ENCODE data around the gene TPPP. TPM values are rescaled to one million over a fixed set of nuclear protein-coding genes. Genes with fewer than 3 reads are reported as not detected.

TPPP gene
- total and polyA plus RNA-seq, 2 of the 13 experiments (the other 11 are each of a cell fraction or from before 2014, with no cell fraction given), result 0.07 TPM; not detected in 1

DNA sequence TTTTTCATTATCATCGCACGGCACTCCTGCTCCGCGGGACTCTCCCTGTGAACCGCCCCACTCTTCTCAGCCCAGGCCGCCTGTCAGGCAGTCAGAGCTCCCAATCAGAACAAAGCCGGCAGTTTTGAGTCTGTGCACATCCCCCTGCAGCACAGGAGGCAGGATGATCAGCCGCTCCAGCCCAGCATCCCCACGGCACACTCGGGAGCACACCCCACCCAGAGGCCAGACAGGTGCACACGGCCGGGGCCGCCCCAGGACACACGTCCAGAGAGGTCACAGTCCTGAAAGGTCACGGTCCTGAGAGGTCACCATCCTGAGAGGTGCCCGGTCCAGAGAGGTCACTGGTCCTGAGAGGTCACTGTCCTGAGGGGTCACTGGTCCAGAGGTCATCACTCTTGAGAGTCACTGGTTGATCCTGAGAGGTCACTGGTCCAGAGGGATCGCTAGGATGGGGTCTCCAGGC, 8.4 kb downstream of the TPPP start:
- H3K4me2 ChIP-seq (ENCODE audit: low read depth, low read length), result no peak overlapping the region
- no peak overlapping the region for H2AFZ ChIP-seq (ENCODE audit: low read length)
- H4K20me1 ChIP-seq (ENCODE audit: insufficient read depth, low read length), result no peaks in the 10 kb centered on the region
- no TSS peak for BruUV-seq (replicated peaks)
- in situ Hi-C loops (cut with HindIII; ENCODE audit: extremely low pct_ligation_motif_present, low pct_unique_long_range_greater_than_20kb), result loop anchor here (10.0 kb wide), 1 partner anchor 90 kb away; no protein-coding TSS in a partner anchor
- no peaks in the 10 kb centered on the region for H3K36me3 ChIP-seq (replicated peaks in 1 of 2; ENCODE audit: control insufficient read depth in 1 of 2, insufficient read depth in 2 of 2, low read length in 2 of 2)
- H3K4me3 ChIP-seq (replicated peaks in 1 of 3; ENCODE audit: insufficient read depth in 1 of 3, low read depth in 2 of 3, low read length in 3 of 3), result no peak overlapping the region
- no peak for TF ChIP-seq ZNF253 (CRISPR knock-in tag; IDR thresholded peaks at IDR 0.05; ENCODE audit: borderline replicate concordance)
- TF ChIP-seq ZBTB42 (CRISPR knock-in tag; IDR thresholded peaks at IDR 0.05), result no peak
- TF ChIP-seq CREBL2 (CRISPR knock-in tag; IDR thresholded peaks at IDR 0.05; ENCODE audit: borderline replicate concordance), result no peak
- no peak for TF ChIP-seq SMAD3 (CRISPR knock-in tag; IDR thresholded peaks at IDR 0.05)
- no peak for TF ChIP-seq ZNF207 (IDR thresholded peaks at IDR 0.05; ENCODE audit: borderline replicate concordance)
- TF ChIP-seq HINFP (CRISPR knock-in tag; IDR thresholded peaks at IDR 0.05; ENCODE audit: low read depth), result no peak
- FAIRE-seq, result no peak
- no peak overlapping the region for H3K9ac ChIP-seq (ENCODE audit: insufficient read depth, low read depth, low read length)
- ATAC-seq, result no peak
- POLR2A ChIA-PET, result no interaction called here
- peaks cover 4 to 18% of the 10 kb centered on the region in 2 experiments; a peak in 4 of 5 replicates for H3K27me3 ChIP-seq (ENCODE audit: control insufficient read depth in 1 of 2, insufficient read depth in 2 of 2, low read length in 2 of 2)
- CTCF ChIA-PET (ENCODE audit: low intra/inter-chr PET ratio, low total read pairs), result no interaction called here
- H3K27ac ChIP-seq (ENCODE audit: extremely low read length, insufficient read depth, low read length), result no peak overlapping the region
- intact Hi-C loops (cut with micrococcal nuclease; ENCODE audit: unreplicated experiment), result no loop called here
- no peaks in the 10 kb centered on the region for H3K79me2 ChIP-seq (ENCODE audit: insufficient read depth, low read length)
- no peaks in the 10 kb centered on the region for H3K9me3 ChIP-seq (ENCODE audit: low read length)
- 0% methylated on average over 7 of the region's 17 CpGs for WGBS (ENCODE audit: low lambda C conversion rate)
- no peaks in the 10 kb centered on the region for H3K4me1 ChIP-seq (ENCODE audit: insufficient read depth, low read length)
- DNase-seq (ENCODE audit: low spot score), result no peak

Data from HepG2 (cell line).